Ishikawa (cell line): Measurements from ENCODE around the gene CYP27A1.

Source experiments
- CEBPB ChIP-seq: IDR thresholded peaks from 2 replicates; pipeline ENCODE4 v1.6.1; 2012
- CREB1 ChIP-seq: IDR thresholded peaks from 2 replicates; pipeline ENCODE4 v1.6.1; 2012; ENCODE audit warnings: low read depth
- EGR1 ChIP-seq: IDR thresholded peaks from 2 replicates; pipeline ENCODE4 v1.6.1; 2012
- EP300 ChIP-seq: IDR thresholded peaks from 2 replicates; pipeline ENCODE4 v1.6.1; 2012; ENCODE audit warnings: borderline replicate concordance
- FOXM1 ChIP-seq: IDR thresholded peaks from 2 replicates; pipeline ENCODE4 v1.6.1; 2012; ENCODE audit warnings: low read depth, borderline replicate concordance
- NFIC ChIP-seq: IDR thresholded peaks from 2 replicates; pipeline ENCODE4 v1.6.1; 2012
- RAD21 ChIP-seq: IDR thresholded peaks from 2 replicates; pipeline ENCODE4 v1.6.1; 2012; ENCODE audit warnings: low read depth
- REST ChIP-seq: IDR thresholded peaks from 2 replicates; pipeline ENCODE4 v1.6.1; 2012; ENCODE audit warnings: low read depth, mild to moderate bottlenecking
- TAF1 ChIP-seq: IDR thresholded peaks from 2 replicates; pipeline ENCODE4 v1.6.1; 2012; ENCODE audit warnings: low read depth, mild to moderate bottlenecking
- TCF12 ChIP-seq: IDR thresholded peaks from 2 replicates; pipeline ENCODE4 v1.6.1; 2012; ENCODE audit warnings: low read depth
- TEAD4 ChIP-seq: IDR thresholded peaks from 2 replicates; pipeline ENCODE4 v1.6.1; 2012
- YY1 ChIP-seq: IDR thresholded peaks from 2 replicates; pipeline ENCODE4 v1.6.1; 2012; ENCODE audit warnings: low read depth
- ZBTB7A ChIP-seq: IDR thresholded peaks from 2 replicates; pipeline ENCODE4 v1.6.1; 2012; ENCODE audit warnings: low read depth
- TF ChIP-seq, protein P1 (sequence below): IDR thresholded peaks from 2 replicates; pipeline ENCODE4 v1.6.1; 2012
- TF ChIP-seq, protein P2 (sequence below): IDR thresholded peaks from 2 replicates; pipeline ENCODE4 v1.6.1; 2012

Gene CYP27A1

GRCh38 chr2:218826791-218827190 is 44.8 kb downstream of the CYP27A1 start:
- no peak for TF ChIP-seq NFIC
- no peak for TF ChIP-seq TCF12
- TF ChIP-seq EGR1: no peak

DNA sequence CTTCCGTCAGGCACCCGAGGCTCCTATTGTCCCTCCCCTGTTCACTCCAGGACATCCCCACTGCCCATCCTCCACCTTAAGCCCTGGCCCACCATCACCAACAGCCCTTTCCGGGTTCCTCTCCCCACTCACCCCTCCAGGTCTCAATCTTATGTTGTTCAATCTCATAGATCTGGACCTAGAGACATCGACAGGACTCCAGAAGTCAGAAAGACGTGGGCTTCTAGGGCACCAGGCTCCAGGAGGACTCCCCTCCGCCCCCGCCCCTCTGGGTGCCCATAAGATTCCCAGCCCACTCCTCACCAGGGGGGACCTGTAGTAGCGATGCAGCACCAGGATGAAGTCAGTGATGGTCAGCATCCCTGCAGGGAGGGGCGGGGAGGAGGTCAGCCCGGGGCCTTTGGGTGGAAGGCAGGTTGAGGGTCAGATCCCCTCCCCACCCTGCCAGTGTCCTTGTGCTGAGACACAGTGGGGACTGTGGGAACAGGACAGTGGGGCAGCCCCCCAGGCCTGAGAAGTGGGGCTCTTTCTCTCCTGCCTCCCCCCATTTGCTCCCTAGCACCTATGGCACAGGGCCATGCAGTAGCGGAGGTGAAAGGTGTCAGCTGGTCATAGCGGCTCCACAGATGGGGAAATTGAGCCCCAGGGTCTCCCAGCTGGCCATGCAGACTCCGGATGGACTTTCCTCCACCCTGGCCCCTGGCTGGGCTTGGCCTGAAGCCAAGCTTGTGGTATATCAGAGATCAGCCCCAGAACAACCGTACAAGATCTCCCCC is 45.9 kb downstream of the CYP27A1 start:
- TF ChIP-seq EP300: no peak
- TF ChIP-seq, protein P1, sequence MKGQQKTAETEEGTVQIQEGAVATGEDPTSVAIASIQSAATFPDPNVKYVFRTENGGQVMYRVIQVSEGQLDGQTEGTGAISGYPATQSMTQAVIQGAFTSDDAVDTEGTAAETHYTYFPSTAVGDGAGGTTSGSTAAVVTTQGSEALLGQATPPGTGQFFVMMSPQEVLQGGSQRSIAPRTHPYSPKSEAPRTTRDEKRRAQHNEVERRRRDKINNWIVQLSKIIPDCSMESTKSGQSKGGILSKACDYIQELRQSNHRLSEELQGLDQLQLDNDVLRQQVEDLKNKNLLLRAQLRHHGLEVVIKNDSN: no peak
- TF ChIP-seq, protein P2, sequence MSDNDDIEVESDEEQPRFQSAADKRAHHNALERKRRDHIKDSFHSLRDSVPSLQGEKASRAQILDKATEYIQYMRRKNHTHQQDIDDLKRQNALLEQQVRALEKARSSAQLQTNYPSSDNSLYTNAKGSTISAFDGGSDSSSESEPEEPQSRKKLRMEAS: no peak
- no peak for TF ChIP-seq FOXM1
- TF ChIP-seq NFIC: no peak
- no peak for TF ChIP-seq RAD21
- TF ChIP-seq TCF12: no peak
- TF ChIP-seq EGR1: no peak
- no peak for TF ChIP-seq CEBPB
- TF ChIP-seq ZBTB7A: no peak
- no peak for TF ChIP-seq YY1
- no peak for TF ChIP-seq TEAD4
- no peak for TF ChIP-seq CREB1
- no peak for TF ChIP-seq TAF1
- no peak for TF ChIP-seq REST

- no peak for TF ChIP-seq CREB1
- TF ChIP-seq, protein P2: no peak
- no peak for TF ChIP-seq TCF12
- no peak for TF ChIP-seq EGR1
- no peak for TF ChIP-seq REST
- TF ChIP-seq NFIC: no peak
- no peak for TF ChIP-seq RAD21
These were observed 46.5 kb downstream of the CYP27A1 start for GRCh38 chr2:218828477-218828778.

DNA sequence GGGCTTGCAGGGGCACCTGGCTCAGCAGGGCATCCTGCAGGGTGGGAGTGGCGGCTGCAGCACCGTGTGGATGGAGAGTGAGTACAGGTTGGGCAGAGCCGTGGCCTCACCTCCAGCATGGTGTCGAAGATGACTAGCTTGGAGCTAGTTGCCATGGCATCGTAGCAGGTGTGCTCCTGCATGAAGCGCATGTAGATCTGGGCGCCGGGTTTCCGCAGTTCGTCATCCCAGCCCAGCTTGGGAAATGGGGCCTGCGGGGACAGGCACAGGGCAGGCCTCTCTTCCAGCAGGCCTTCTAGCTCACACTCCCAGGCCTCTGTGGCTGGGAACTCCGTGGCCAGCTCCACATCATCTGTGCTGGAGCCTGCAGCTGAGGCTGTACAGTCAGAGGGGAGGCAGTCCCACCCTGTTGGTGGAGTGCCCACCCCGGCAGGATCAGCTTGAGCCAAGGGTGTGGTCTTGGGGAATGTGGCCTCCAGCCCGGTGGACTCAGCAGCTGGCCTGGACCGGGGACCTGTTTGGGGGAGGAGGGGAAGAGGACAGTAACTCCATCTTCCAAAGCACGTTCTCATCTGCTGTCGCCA is 48.0 kb downstream of the CYP27A1 start:
- TF ChIP-seq TCF12: no peak
- no peak for TF ChIP-seq CEBPB
- TF ChIP-seq, protein P1: no peak
- no peak for TF ChIP-seq REST
- TF ChIP-seq, protein P2: no peak
- TF ChIP-seq EP300: no peak
- no peak for TF ChIP-seq TEAD4
- TF ChIP-seq ZBTB7A: no peak
- no peak for TF ChIP-seq YY1
- TF ChIP-seq CREB1: no peak
- TF ChIP-seq FOXM1: no peak
- no peak for TF ChIP-seq TAF1

GRCh38 chr2:218830526-218831306 is 48.8 kb downstream of the CYP27A1 start:
- TF ChIP-seq RAD21 (no peak), NFIC (no peak), FOXM1 (no peak), TEAD4 (no peak), ZBTB7A (no peak), CREB1 (no peak), EP300 (no peak), TAF1 (no peak), TCF12 (no peak), REST (no peak), EGR1 (no peak), YY1 (no peak)
- TF ChIP-seq, protein P1: no peak
- TF ChIP-seq, protein P2: no peak
